Pulmonary artery endothelial cell (primary cell): ENCODE results near the gene IFNAR1. TPM values are rescaled to one million over a fixed set of nuclear protein-coding genes. Genes with fewer than 3 reads are reported as not detected.
"Not testable (repeated sequence)": the region's sequence is repeated elsewhere in the genome, so short reads cannot be mapped to it uniquely, and the experiment has no call there.

Experiments used
- DNase-seq: peaks from one replicate; pipeline ENCODE4 v3.0.0-alpha.2; 2011; ENCODE audit warnings: low read depth, low spot score
- total RNA-seq: library from RNA; depleted of rRNA; stranded (reverse); fragments of >200 nt; gene quantifications from 2 replicates; pipeline ENCODE4 v1.2.3, GENCODE V29; 2014

IFNAR1 gene
- total RNA-seq, 1 donor from 2014 or later, result 20.1 TPM

GRCh38 chr21:33345751-33346238 lies 21.0 kb downstream of the IFNAR1 start:
- DNase-seq, result no peak

GRCh38 chr21:33348706-33349105 lies 23.9 kb downstream of the IFNAR1 start:
- peak; percentile 49 for DNase-seq

GRCh38 chr21:33350676-33351075 lies 25.9 kb downstream of the IFNAR1 start:
- no peak for DNase-seq

GRCh38 chr21:33355355-33355754 lies 30.6 kb downstream of the IFNAR1 start:
- DNase-seq, result no peak

- DNase-seq, result no peak
These were observed 31.2 kb downstream of the IFNAR1 start for GRCh38 chr21:33355996-33356395.

- no peak for DNase-seq
These were observed 32.4 kb downstream of the IFNAR1 start for GRCh38 chr21:33357177-33357576.

- no peak for DNase-seq
These were observed 34.7 kb downstream of the IFNAR1 start for GRCh38 chr21:33359446-33359845.

- no peak for DNase-seq
These were observed 35.5 kb downstream of the IFNAR1 start for GRCh38 chr21:33360281-33360680.

- DNase-seq, result no peak
These were observed 36.3 kb downstream of the IFNAR1 start for GRCh38 chr21:33360881-33361602.

GRCh38 chr21:33362044-33362555 lies 37.3 kb downstream of the IFNAR1 start:
- DNase-seq, result no peak

- not testable (repeated sequence) for DNase-seq
These were observed 39.3 kb downstream of the IFNAR1 start for GRCh38 chr21:33363911-33364609.

- no peak for DNase-seq
These were observed 40.1 kb downstream of the IFNAR1 start for GRCh38 chr21:33364830-33365229.

GRCh38 chr21:33367309-33367973 lies 42.7 kb downstream of the IFNAR1 start:
- no peak for DNase-seq

GRCh38 chr21:33368124-33368523 lies 43.4 kb downstream of the IFNAR1 start:
- no peak for DNase-seq

- no peak for DNase-seq
These were observed 43.8 kb downstream of the IFNAR1 start for GRCh38 chr21:33368576-33368975.

- no peak for DNase-seq
These were observed 44.8 kb downstream of the IFNAR1 start for GRCh38 chr21:33369586-33369985.

- DNase-seq, result no peak
These were observed 45.5 kb downstream of the IFNAR1 start for GRCh38 chr21:33370305-33370704.

- DNase-seq, result no peak
These were observed 46.6 kb downstream of the IFNAR1 start for GRCh38 chr21:33371366-33371765.

- DNase-seq, result no peak
These were observed 47.8 kb downstream of the IFNAR1 start for GRCh38 chr21:33372582-33372981.

- no peak for DNase-seq
These were observed 48.7 kb downstream of the IFNAR1 start for GRCh38 chr21:33373451-33373850.

- no peak for DNase-seq
These were observed 49.3 kb downstream of the IFNAR1 start for GRCh38 chr21:33374080-33374449.

- DNase-seq, result no peak
These were observed 49.8 kb downstream of the IFNAR1 start for GRCh38 chr21:33374450-33375096.
